NB4 (cell line): ENCODE results near the gene FBXO45.

Source experiments
- MYC ChIP-seq: IDR thresholded peaks from 2 replicates; pipeline ENCODE4 v1.6.1; 2011; ENCODE audit warnings: low read depth, low read length
- POLR2A ChIP-seq: IDR thresholded peaks from 2 replicates; pipeline ENCODE4 v1.6.1; 2011; ENCODE audit warnings: mild to moderate bottlenecking; ENCODE audit not compliant: insufficient read length; ENCODE audit errors: extremely low read depth
- TF ChIP-seq, protein P1 (sequence below): IDR thresholded peaks from one replicate; pipeline ENCODE4 v1.5.1; 2012; ENCODE audit warnings: low read depth, low read length

DNA sequence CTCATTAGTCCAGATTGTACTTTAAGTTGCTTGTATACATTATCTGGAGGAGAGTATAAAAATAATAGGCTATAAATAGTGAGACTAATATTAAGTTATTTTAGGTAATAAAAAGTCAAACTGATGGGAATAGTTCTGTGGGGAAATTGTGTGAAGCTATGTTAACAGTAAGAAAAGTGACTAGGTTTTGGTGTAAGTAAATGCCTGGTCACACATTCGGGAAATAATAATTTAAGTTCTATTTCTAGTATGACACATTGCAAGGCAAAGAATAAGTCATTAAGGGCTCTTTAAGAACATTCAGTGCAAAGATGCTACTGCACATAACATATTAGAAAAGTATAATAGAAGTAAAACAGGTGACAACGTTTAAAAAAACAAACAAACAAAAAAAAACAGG is 52.2 kb downstream of the FBXO45 start:
- TF ChIP-seq, protein P1, sequence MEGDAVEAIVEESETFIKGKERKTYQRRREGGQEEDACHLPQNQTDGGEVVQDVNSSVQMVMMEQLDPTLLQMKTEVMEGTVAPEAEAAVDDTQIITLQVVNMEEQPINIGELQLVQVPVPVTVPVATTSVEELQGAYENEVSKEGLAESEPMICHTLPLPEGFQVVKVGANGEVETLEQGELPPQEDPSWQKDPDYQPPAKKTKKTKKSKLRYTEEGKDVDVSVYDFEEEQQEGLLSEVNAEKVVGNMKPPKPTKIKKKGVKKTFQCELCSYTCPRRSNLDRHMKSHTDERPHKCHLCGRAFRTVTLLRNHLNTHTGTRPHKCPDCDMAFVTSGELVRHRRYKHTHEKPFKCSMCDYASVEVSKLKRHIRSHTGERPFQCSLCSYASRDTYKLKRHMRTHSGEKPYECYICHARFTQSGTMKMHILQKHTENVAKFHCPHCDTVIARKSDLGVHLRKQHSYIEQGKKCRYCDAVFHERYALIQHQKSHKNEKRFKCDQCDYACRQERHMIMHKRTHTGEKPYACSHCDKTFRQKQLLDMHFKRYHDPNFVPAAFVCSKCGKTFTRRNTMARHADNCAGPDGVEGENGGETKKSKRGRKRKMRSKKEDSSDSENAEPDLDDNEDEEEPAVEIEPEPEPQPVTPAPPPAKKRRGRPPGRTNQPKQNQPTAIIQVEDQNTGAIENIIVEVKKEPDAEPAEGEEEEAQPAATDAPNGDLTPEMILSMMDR, result no peak
- TF ChIP-seq POLR2A (no peak), MYC (no peak)
